B cell (primary cell): ENCODE results near the gene CEP43. TPM values are rescaled to one million over a fixed set of nuclear protein-coding genes. Genes with fewer than 3 reads are reported as not detected.

Source experiments
- ATAC-seq: fragments of 200-7000 bp; cut with Tn5 transposase; one replicate; pipeline ENCODE4 v1.10.0; 2021; ENCODE audit warnings: low read depth, mild to moderate bottlenecking, moderate number of reproducible peaks, moderate library complexity
- CTCF ChIA-PET: fragments of 350-600 bp; sonication (Branson Sonifier 250); formaldehyde crosslinking; loops from one replicate; lab custom pipeline; 2021; ENCODE audit warnings: antibody characterized with exemption, inconsistent platforms; lab: Charles Lee
- POLR2A ChIA-PET: fragments of 350-600 bp; sonication (Branson Sonifier 250); formaldehyde crosslinking; loops from one replicate; lab custom pipeline; 2021; ENCODE audit warnings: antibody characterized with exemption; lab: Charles Lee
- DNase-seq: peaks from one replicate; pipeline ENCODE4 v3.0.0; 2013
- H2AFZ ChIP-seq: 2 replicates; pipeline ENCODE4 v1.6.1; 2012; ENCODE audit warnings: mild to moderate bottlenecking, low read depth, low read length; ENCODE audit not compliant: insufficient read depth, poor library complexity, severe bottlenecking
- H3K27ac ChIP-seq, 2 donors: 1 replicate in 1 of 2; 2 replicates in 1 of 2; pipeline ENCODE4 v1.5.1; 2012 to 2013; ENCODE audit warnings: low read length in 2 of 2, mild to moderate bottlenecking in 2 of 2, moderate library complexity in 1 of 2
- H3K27me3 ChIP-seq, 4 experiments: fragments of 200-600 bp in 1 of 4; sonication (generic) in 1 of 4; replicated peaks in 1 of 4; 1 replicate in 2 of 4; 2 replicates in 2 of 4; pipeline versions ENCODE4 v1.6.1 to v1.7.0; 2013 to 2016; ENCODE audit warnings: low read length in 3 of 4, mild to moderate bottlenecking in 2 of 4, mixed read lengths in 1 of 4, moderate library complexity in 1 of 4; ENCODE audit not compliant: insufficient read depth in 4 of 4, control insufficient read depth in 3 of 4; ENCODE audit errors: control extremely low read depth in 1 of 4
- H3K36me3 ChIP-seq, 2 experiments: replicated peaks in 1 of 2; 1 replicate in 1 of 2; 2 replicates in 1 of 2; pipeline versions ENCODE4 v1.6.1 to v1.7.1; 2013; ENCODE audit warnings: low read length in 1 of 2; ENCODE audit not compliant: insufficient read depth in 2 of 2, control insufficient read depth in 1 of 2; ENCODE audit errors: control extremely low read depth in 1 of 2, extremely low read depth in 1 of 2
- H3K4me1 ChIP-seq, 2 donors: fragments of 200-600 bp in 1 of 2; sonication (generic) in 1 of 2; 1 replicate in 1 of 2; 2 replicates in 1 of 2; pipeline versions ENCODE4 v1.5.1 to v1.6.1; 2013 to 2017; ENCODE audit warnings: low read length in 2 of 2; ENCODE audit not compliant: control insufficient read depth in 2 of 2, insufficient read depth in 2 of 2
- H3K4me2 ChIP-seq: replicated peaks from 2 replicates; pipeline ENCODE3; 2012; ENCODE audit warnings: mild to moderate bottlenecking, low read depth, low read length; ENCODE audit not compliant: poor library complexity, severe bottlenecking
- H3K4me3 ChIP-seq, 5 experiments: fragments of 200-600 bp in 1 of 5; sonication (generic) in 1 of 5; 1 replicate in 3 of 5; 2 replicates in 2 of 5; pipeline versions ENCODE4 v1.5.1 to v1.7.0; 2011 to 2016; ENCODE audit warnings: low read length in 4 of 5, mild to moderate bottlenecking in 4 of 5, low read depth in 2 of 5, control low read depth in 1 of 5, moderate library complexity in 1 of 5; ENCODE audit not compliant: insufficient read depth in 1 of 5; ENCODE audit errors: control extremely low read depth in 1 of 5, extremely low read depth in 1 of 5
- H3K79me2 ChIP-seq: fragments of 200-600 bp; sonication (generic); one replicate; pipeline ENCODE4 v1.6.0; 2016; ENCODE audit warnings: low read length; ENCODE audit not compliant: control insufficient read depth, insufficient read depth
- H3K9ac ChIP-seq: fragments of 200-600 bp; sonication (generic); 2 replicates; pipeline ENCODE4 v1.6.1; 2017; ENCODE audit warnings: mild to moderate bottlenecking, low read length, moderate library complexity
- H3K9me3 ChIP-seq, 3 donors: one replicate each; pipeline versions ENCODE4 v1.6.1 to v1.7.1; 2013; ENCODE audit warnings: low read length in 2 of 3; ENCODE audit not compliant: control insufficient read depth in 2 of 3, insufficient read depth in 1 of 3; ENCODE audit errors: control extremely low read depth in 1 of 3
- H4K20me1 ChIP-seq: 2 replicates; pipeline ENCODE4 v1.6.0; 2012; ENCODE audit warnings: mild to moderate bottlenecking, low read length; ENCODE audit not compliant: insufficient read depth, control insufficient read depth, poor library complexity, severe bottlenecking
- H3K27ac Mint-ChIP-seq: one replicate; pipeline ENCODE4 v1.8.0; 2021; ENCODE audit warnings: mixed read lengths
- H3K27me3 Mint-ChIP-seq: one replicate; pipeline ENCODE4 v1.8.0; 2021; ENCODE audit warnings: mixed read lengths
- H3K4me1 Mint-ChIP-seq: one replicate; pipeline ENCODE4 v1.8.0; 2021; ENCODE audit warnings: mixed read lengths
- H3K4me3 Mint-ChIP-seq: one replicate; pipeline ENCODE4 v1.8.0; 2021; ENCODE audit warnings: mixed read lengths
- H3K9me3 Mint-ChIP-seq: one replicate; pipeline ENCODE4 v1.8.0; 2022; ENCODE audit warnings: mixed read lengths; ENCODE audit not compliant: insufficient read depth
- CTCF ChIP-seq: fragments of 200-600 bp; IDR thresholded peaks from one replicate; pipeline ENCODE4 v1.8.0; 2022; ENCODE audit warnings: antibody characterized with exemption, mild to moderate bottlenecking
- EZH2 ChIP-seq: IDR thresholded peaks from 2 replicates; pipeline ENCODE4 v1.6.1; 2012; ENCODE audit warnings: borderline replicate concordance, low read depth, mild to moderate bottlenecking, moderate library complexity, low read length; ENCODE audit not compliant: insufficient read depth, poor library complexity, severe bottlenecking
- WGBS: methylation state at CpG from one replicate; pipeline ENCODE4 v1.1.5; 2013; ENCODE audit warnings: missing lambda C conversion rate; ENCODE audit not compliant: insufficient coverage; 5-methylcytosine and 5-hydroxymethylcytosine counted together
- intact Hi-C: fragments of 100-400 bp; cut with micrococcal nuclease; formaldehyde crosslinking; loops from one replicate; pipeline ENCODE4 v1.10.0; 2022
- polyA plus RNA-seq: library from polyadenylated mRNA; depleted of rRNA; stranded (reverse); fragments of >200 nt; gene quantifications from 2 replicates; pipeline ENCODE4 v1.2.3, GENCODE V29; 2012
- total RNA-seq, 2 donors: library from RNA; stranded (reverse); fragments of 120-200 nt in 1 of 2; gene quantifications; 1 replicate in 1 of 2; 2 replicates in 1 of 2; pipeline versions ENCODE4 v1.2.3 to v1.2.4, GENCODE V29; 2013 to 2022

The CEP43 gene
- total and polyA plus RNA-seq, 2 donors (not counting 1 experiment from before 2014, with no cell fraction given) = 10.1 to 39.7 TPM

- CTCF ChIA-PET = interaction anchor here (0.6 to 9.7 kb wide), 9 partner anchors 9 to 468 kb away, joined by 3 to 117 read pairs (median 4); no protein-coding TSS in a partner anchor
- peaks cover 0 to 20% of the 10 kb centered on the region in 2 experiments for H3K36me3 ChIP-seq
- ATAC-seq (peak; percentile 9), DNase-seq (peak; percentile 68)
- Mint-ChIP-seq H3K9me3 (no peaks in the 10 kb centered on the region), H3K27ac (peak overlapping the region; percentile 100), H3K4me1 (peaks cover 67% of the 10 kb centered on the region), H3K4me3 (peak overlapping the region; percentile 93), H3K27me3 (no peaks in the 10 kb centered on the region)
- intact Hi-C loops = loop anchor here (1.0 to 5.0 kb wide), 3 partner anchors 138 to 615 kb away; partner anchors contain the start of genes RPS6KA2 and SFT2D1
- no peak for TF ChIP-seq CTCF
- TF ChIP-seq EZH2 = no peak
- no peaks in the 10 kb centered on the region for H3K27me3 ChIP-seq
- 3% methylated on average over 25 of the region's 26 CpGs for WGBS
- H3K4me3 ChIP-seq = peak overlapping the region; percentile 38 to 97 (median 85)
- no peaks in the 10 kb centered on the region for H3K9me3 ChIP-seq
- peaks cover 47% of the 10 kb centered on the region for H3K79me2 ChIP-seq
- H3K4me2 ChIP-seq = peak overlapping the region; percentile 98
- H3K4me1 ChIP-seq = peaks cover 58 to 71% of the 10 kb centered on the region in 2 donors
- H4K20me1 ChIP-seq = peaks cover 27% of the 10 kb centered on the region
- H2AFZ ChIP-seq = peak overlapping the region; percentile 81
- POLR2A ChIA-PET = interaction anchor here (0.8 to 2.2 kb wide), 10 partner anchors 31 to 196 kb away, joined by 3 to 11 read pairs (median 4); no protein-coding TSS in a partner anchor
- peak overlapping the region; percentile 94 to 98 for H3K27ac ChIP-seq
- H3K9ac ChIP-seq = peak overlapping the region; percentile 89
Observed at GRCh38 chr6:166957087-166957804, 42.0 kb upstream of the CEP43 start.

- peak overlapping the region; percentile 100 for H3K27ac Mint-ChIP-seq
- intact Hi-C loops = loop anchor here (1.0 to 5.0 kb wide), 4 partner anchors 42 to 615 kb away; partner anchors contain the start of genes CEP43, RPS6KA2 and SFT2D1
- H3K4me3 Mint-ChIP-seq = peak overlapping the region; percentile 93
- Histone ChIP-seq H3K27me3 (no peaks in the 10 kb centered on the region), H3K79me2 (peaks cover 43% of the 10 kb centered on the region), H3K9me3 (no peaks in the 10 kb centered on the region), H3K4me2 (peak overlapping the region; percentile 98), H3K4me3 (peak overlapping the region; percentile 38 to 97 (median 85)), H3K36me3 (peaks cover 0 to 16% of the 10 kb centered on the region in 2 experiments), H3K9ac (peak overlapping the region; percentile 24), H2AFZ (no peak overlapping the region), H4K20me1 (peaks cover 22% of the 10 kb centered on the region), H3K4me1 (peaks cover 53 to 66% of the 10 kb centered on the region in 2 donors), H3K27ac (peak overlapping the region; percentile 94 to 98)
- 61% methylated on average over 3 of the region's 5 CpGs for WGBS
- H3K9me3 Mint-ChIP-seq = no peaks in the 10 kb centered on the region
- DNase-seq = no peak
- no peaks in the 10 kb centered on the region for H3K27me3 Mint-ChIP-seq
- POLR2A ChIA-PET = interaction anchor here (1.0 to 2.2 kb wide), 2 partner anchors 156 to 184 kb away, joined by 3 to 11 read pairs; no protein-coding TSS in a partner anchor
- H3K4me1 Mint-ChIP-seq = peaks cover 64% of the 10 kb centered on the region
- no peak for ATAC-seq
- CTCF ChIA-PET = interaction anchor here (1.5 to 9.7 kb wide), 2 partner anchors 30 to 183 kb away, joined by 4 to 117 read pairs; no protein-coding TSS in a partner anchor
- TF ChIP-seq EZH2 (no peak), CTCF (no peak)
Observed at GRCh38 chr6:166957805-166958076, 41.5 kb upstream of the CEP43 start.
